SK-N-SH treated with all-trans-retinoic acid at 6 μM for 48 hours (cell line): Measurements from ENCODE around the gene SLC49A3.

Experiments used
- ATAC-seq: fragments of 200-7000 bp; cut with Tn5 transposase; 3 replicates; pipeline ENCODE4 v1.9.1; 2020; ENCODE audit warnings: mild to moderate bottlenecking, moderate library complexity
- BACH2 ChIP-seq: fragments of 250-450 bp; sonication (Bioruptor Pico); IDR thresholded peaks from 2 replicates; pipeline ENCODE4 v1.9.0; 2021; ENCODE audit warnings: mild to moderate bottlenecking, borderline replicate concordance
- CSDC2 ChIP-seq: fragments of 250-450 bp; sonication (Bioruptor Pico); IDR thresholded peaks from 2 replicates; pipeline ENCODE4 v1.5.0; 2020; ENCODE audit warnings: mild to moderate bottlenecking, moderate library complexity
- ESRRG ChIP-seq: fragments of 250-450 bp; sonication (Bioruptor Pico); IDR thresholded peaks from 2 replicates; pipeline ENCODE4 v1.6.1; 2021; ENCODE audit warnings: mild to moderate bottlenecking
- GLIS3 ChIP-seq: fragments of 250-450 bp; sonication (Bioruptor Pico); IDR thresholded peaks from 2 replicates; pipeline ENCODE4 v1.5.0; 2020; ENCODE audit warnings: mild to moderate bottlenecking, moderate library complexity
- ISL1 ChIP-seq: fragments of 250-450 bp; sonication (Bioruptor Pico); IDR thresholded peaks from 2 replicates; pipeline ENCODE4 v2.1.2; 2022; ENCODE audit warnings: mild to moderate bottlenecking, moderate library complexity
- OSR1 ChIP-seq: fragments of 250-450 bp; sonication (Bioruptor Pico); IDR thresholded peaks from 2 replicates; pipeline ENCODE4 v1.8.0; 2022; ENCODE audit warnings: moderate library complexity, mild to moderate bottlenecking, inconsistent platforms
- PPARA ChIP-seq: fragments of 250-450 bp; sonication (Bioruptor Pico); IDR thresholded peaks from 2 replicates; pipeline ENCODE4 v1.5.0; 2020; ENCODE audit warnings: mild to moderate bottlenecking, borderline replicate concordance
- RARB ChIP-seq: fragments of 250-450 bp; sonication (Bioruptor Pico); IDR thresholded peaks from 2 replicates; pipeline ENCODE4 v1.8.0; 2021; ENCODE audit warnings: mild to moderate bottlenecking, moderate library complexity
- SNAI2 ChIP-seq: fragments of 250-450 bp; sonication (Bioruptor Pico); IDR thresholded peaks from 2 replicates; pipeline ENCODE4 v1.5.0; 2020; ENCODE audit warnings: mild to moderate bottlenecking, moderate library complexity
- TCF4 ChIP-seq: fragments of 250-450 bp; sonication (Bioruptor Pico); IDR thresholded peaks from 2 replicates; pipeline ENCODE4 v1.8.0; 2021; ENCODE audit warnings: mild to moderate bottlenecking, moderate library complexity, borderline replicate concordance
- TOX ChIP-seq: fragments of 250-450 bp; sonication (Bioruptor Pico); IDR thresholded peaks from 2 replicates; pipeline ENCODE4 v1.8.0; 2021; ENCODE audit warnings: mild to moderate bottlenecking, moderate library complexity, borderline replicate concordance
- TSHZ2 ChIP-seq: fragments of 250-450 bp; sonication (Bioruptor Pico); IDR thresholded peaks from 2 replicates; pipeline ENCODE4 v1.5.0; 2020; ENCODE audit warnings: mild to moderate bottlenecking, moderate library complexity
- ZC3H10 ChIP-seq: fragments of 250-450 bp; sonication (Bioruptor Pico); IDR thresholded peaks from 2 replicates; pipeline ENCODE4 v1.5.1; 2021; ENCODE audit warnings: mild to moderate bottlenecking, moderate library complexity
- ZFP3 ChIP-seq: fragments of 250-450 bp; sonication (Bioruptor Pico); IDR thresholded peaks from 2 replicates; pipeline ENCODE4 v1.5.0; 2020; ENCODE audit warnings: mild to moderate bottlenecking, moderate library complexity
- ZFP30 ChIP-seq: fragments of 450-650 bp; formaldehyde crosslinking; IDR thresholded peaks from 2 replicates; pipeline ENCODE4 v1.5.0; 2022; ENCODE audit warnings: mild to moderate bottlenecking, moderate library complexity
- ZNF565 ChIP-seq: fragments of 450-650 bp; formaldehyde crosslinking; conservative IDR thresholded peaks from 2 replicates; pipeline ENCODE4 v1.5.0; 2020; ENCODE audit warnings: low read depth, mild to moderate bottlenecking, moderate library complexity
- ZNF70 ChIP-seq: fragments of 450-650 bp; formaldehyde crosslinking; IDR thresholded peaks from 2 replicates; pipeline ENCODE4 v1.5.0; 2020; ENCODE audit warnings: mild to moderate bottlenecking, moderate library complexity
- ZNF8 ChIP-seq: fragments of 450-650 bp; formaldehyde crosslinking; IDR thresholded peaks from 2 replicates; pipeline ENCODE4 v1.5.0; 2020; ENCODE audit warnings: mild to moderate bottlenecking, moderate library complexity
- TF ChIP-seq, protein P1 (sequence below): fragments of 250-450 bp; sonication (Bioruptor Pico); IDR thresholded peaks from 2 replicates; pipeline ENCODE4 v1.8.0; 2021; ENCODE audit warnings: low read depth, mild to moderate bottlenecking, moderate library complexity, borderline replicate concordance
- TF ChIP-seq, protein P2 (sequence below): fragments of 250-450 bp; sonication (Bioruptor Pico); IDR thresholded peaks from 2 replicates; pipeline ENCODE4 v1.5.1; 2020; ENCODE audit warnings: low read depth, mild to moderate bottlenecking, moderate library complexity
- TF ChIP-seq, protein P3 (sequence below): fragments of 250-450 bp; sonication (Bioruptor Pico); IDR thresholded peaks from 2 replicates; pipeline ENCODE4 v1.5.1; 2021; ENCODE audit warnings: mild to moderate bottlenecking, moderate library complexity
- TF ChIP-seq, protein P4 (sequence below): fragments of 250-450 bp; sonication (Bioruptor Pico); IDR thresholded peaks from 2 replicates; pipeline ENCODE4 v1.8.0; 2020; ENCODE audit warnings: mild to moderate bottlenecking, moderate library complexity, borderline replicate concordance

The SLC49A3 gene

DNA sequence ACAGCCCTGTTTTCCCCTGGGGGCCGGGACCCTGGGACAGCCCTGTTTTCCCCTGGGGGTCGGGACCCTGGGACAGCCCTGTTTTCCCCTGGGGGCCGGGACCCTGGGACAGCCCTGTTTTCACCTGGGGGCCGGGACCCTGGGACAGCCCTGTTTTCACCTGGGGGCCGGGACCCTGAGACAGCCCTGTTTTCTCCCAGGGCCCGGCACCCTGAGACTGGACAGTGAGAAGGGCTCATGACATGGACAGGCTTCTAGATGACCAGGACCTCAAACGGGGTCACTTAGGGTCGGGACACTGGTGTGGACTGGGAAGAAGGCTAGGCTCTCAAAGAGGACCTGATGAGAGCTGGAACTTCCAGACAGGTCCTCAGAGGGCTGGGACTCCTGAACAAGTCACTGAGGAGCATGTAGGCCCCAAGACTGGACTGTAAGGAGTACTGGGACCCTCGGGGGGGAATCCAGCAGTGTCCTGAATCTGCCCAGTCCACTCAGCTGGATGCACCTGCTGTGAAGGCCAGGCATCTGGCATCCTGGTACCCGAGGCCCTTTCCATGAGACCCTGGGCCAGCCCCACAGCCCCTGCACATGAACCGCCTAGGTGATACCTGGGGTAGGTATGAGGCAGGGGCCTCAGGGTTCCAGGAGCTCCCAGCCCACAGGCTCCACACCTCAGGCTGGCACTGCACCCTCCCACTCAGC, 19.1 kb upstream of the SLC49A3 start:
- no peak for TF ChIP-seq GLIS3 (CRISPR knock-in tag)
- TF ChIP-seq ZC3H10 (CRISPR knock-in tag) = no peak
- no peak for TF ChIP-seq SNAI2 (CRISPR knock-in tag)
- TF ChIP-seq ISL1 (CRISPR knock-in tag) = no peak
- TF ChIP-seq, protein P1, sequence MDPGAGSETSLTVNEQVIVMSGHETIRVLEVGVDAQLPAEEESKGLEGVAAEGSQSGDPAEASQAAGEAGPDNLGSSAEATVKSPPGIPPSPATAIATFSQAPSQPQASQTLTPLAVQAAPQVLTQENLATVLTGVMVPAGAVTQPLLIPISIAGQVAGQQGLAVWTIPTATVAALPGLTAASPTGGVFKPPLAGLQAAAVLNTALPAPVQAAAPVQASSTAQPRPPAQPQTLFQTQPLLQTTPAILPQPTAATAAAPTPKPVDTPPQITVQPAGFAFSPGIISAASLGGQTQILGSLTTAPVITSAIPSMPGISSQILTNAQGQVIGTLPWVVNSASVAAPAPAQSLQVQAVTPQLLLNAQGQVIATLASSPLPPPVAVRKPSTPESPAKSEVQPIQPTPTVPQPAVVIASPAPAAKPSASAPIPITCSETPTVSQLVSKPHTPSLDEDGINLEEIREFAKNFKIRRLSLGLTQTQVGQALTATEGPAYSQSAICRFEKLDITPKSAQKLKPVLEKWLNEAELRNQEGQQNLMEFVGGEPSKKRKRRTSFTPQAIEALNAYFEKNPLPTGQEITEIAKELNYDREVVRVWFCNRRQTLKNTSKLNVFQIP (CRISPR knock-in tag) = no peak
- TF ChIP-seq, protein P2, sequence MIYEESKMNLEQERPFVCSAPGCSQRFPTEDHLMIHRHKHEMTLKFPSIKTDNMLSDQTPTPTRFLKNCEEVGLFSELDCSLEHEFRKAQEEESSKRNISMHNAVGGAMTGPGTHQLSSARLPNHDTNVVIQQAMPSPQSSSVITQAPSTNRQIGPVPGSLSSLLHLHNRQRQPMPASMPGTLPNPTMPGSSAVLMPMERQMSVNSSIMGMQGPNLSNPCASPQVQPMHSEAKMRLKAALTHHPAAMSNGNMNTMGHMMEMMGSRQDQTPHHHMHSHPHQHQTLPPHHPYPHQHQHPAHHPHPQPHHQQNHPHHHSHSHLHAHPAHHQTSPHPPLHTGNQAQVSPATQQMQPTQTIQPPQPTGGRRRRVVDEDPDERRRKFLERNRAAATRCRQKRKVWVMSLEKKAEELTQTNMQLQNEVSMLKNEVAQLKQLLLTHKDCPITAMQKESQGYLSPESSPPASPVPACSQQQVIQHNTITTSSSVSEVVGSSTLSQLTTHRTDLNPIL (CRISPR knock-in tag) = no peak
- TF ChIP-seq BACH2 (CRISPR knock-in tag) = no peak
- no peak for TF ChIP-seq CSDC2 (CRISPR knock-in tag)
- no peak for TF ChIP-seq TSHZ2 (CRISPR knock-in tag)
- TF ChIP-seq ZNF8 (CRISPR knock-in tag) = no peak
- TF ChIP-seq TCF4 = no peak
- TF ChIP-seq TOX (CRISPR knock-in tag) = no peak
- no peak for TF ChIP-seq ZFP30 (CRISPR knock-in tag)
- TF ChIP-seq, protein P3, sequence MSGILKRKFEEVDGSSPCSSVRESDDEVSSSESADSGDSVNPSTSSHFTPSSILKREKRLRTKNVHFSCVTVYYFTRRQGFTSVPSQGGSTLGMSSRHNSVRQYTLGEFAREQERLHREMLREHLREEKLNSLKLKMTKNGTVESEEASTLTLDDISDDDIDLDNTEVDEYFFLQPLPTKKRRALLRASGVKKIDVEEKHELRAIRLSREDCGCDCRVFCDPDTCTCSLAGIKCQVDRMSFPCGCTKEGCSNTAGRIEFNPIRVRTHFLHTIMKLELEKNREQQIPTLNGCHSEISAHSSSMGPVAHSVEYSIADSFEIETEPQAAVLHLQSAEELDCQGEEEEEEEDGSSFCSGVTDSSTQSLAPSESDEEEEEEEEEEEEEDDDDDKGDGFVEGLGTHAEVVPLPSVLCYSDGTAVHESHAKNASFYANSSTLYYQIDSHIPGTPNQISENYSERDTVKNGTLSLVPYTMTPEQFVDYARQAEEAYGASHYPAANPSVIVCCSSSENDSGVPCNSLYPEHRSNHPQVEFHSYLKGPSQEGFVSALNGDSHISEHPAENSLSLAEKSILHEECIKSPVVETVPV (CRISPR knock-in tag) = no peak
- TF ChIP-seq, protein P4, sequence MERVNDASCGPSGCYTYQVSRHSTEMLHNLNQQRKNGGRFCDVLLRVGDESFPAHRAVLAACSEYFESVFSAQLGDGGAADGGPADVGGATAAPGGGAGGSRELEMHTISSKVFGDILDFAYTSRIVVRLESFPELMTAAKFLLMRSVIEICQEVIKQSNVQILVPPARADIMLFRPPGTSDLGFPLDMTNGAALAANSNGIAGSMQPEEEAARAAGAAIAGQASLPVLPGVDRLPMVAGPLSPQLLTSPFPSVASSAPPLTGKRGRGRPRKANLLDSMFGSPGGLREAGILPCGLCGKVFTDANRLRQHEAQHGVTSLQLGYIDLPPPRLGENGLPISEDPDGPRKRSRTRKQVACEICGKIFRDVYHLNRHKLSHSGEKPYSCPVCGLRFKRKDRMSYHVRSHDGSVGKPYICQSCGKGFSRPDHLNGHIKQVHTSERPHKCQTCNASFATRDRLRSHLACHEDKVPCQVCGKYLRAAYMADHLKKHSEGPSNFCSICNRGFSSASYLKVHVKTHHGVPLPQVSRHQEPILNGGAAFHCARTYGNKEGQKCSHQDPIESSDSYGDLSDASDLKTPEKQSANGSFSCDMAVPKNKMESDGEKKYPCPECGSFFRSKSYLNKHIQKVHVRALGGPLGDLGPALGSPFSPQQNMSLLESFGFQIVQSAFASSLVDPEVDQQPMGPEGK (CRISPR knock-in tag) = no peak
- TF ChIP-seq RARB (CRISPR knock-in tag) = no peak
- no peak for TF ChIP-seq ZNF565 (CRISPR knock-in tag)
- TF ChIP-seq ZNF70 (CRISPR knock-in tag) = no peak
- TF ChIP-seq ESRRG (CRISPR knock-in tag) = no peak
- TF ChIP-seq PPARA (CRISPR knock-in tag) = no peak
- no peak for ATAC-seq

DNA sequence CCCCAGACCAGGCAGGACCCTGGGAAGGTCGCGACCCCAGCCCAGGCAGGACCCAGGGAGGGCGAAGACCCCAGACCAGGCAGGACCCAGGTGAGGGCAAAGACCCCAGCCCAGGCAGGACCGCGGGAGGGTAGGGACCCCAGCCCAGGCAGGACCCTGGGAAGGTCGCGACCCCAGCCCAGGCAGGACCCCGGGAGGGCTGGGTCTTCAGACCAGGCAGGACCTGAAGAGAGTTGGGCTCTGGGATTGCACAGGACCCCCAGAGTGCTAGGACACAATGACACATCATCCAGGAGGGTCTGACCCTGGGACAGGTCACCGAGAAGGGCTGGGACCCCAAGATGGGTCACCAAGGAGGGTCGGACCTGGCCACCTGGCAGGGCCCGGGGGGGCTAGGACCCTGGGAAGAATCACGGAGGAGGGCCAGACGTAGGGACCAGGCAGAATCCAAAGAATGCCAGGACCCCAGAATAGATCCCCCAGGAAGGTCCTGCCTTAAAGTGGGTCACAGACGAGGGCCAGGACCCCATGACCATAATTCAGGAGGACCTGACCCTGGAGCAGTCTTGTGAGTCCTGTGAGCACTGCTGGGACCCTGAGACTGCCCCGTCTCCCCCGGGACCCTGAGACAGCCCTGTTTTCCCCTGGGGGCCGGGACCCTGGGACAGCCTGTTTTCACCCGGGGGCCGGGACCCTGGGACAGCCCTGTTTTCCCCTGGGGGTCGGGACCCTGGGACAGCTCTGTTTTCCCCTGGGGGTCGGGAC, 18.1 kb upstream of the SLC49A3 start:
- no peak for ATAC-seq
- TF ChIP-seq OSR1 (CRISPR knock-in tag) = no peak
- TF ChIP-seq ZNF70 (CRISPR knock-in tag) = no peak
- TF ChIP-seq, protein P2 (CRISPR knock-in tag) = no peak
- TF ChIP-seq, protein P3 (CRISPR knock-in tag) = no peak
- TF ChIP-seq ZFP3 = no peak
- TF ChIP-seq GLIS3 (CRISPR knock-in tag) = no peak
- no peak for TF ChIP-seq ESRRG (CRISPR knock-in tag)
- no peak for TF ChIP-seq ZC3H10 (CRISPR knock-in tag)
- TF ChIP-seq TSHZ2 (CRISPR knock-in tag) = no peak
- TF ChIP-seq ZNF565 (CRISPR knock-in tag) = no peak
- no peak for TF ChIP-seq RARB (CRISPR knock-in tag)
- TF ChIP-seq TOX (CRISPR knock-in tag) = no peak
- no peak for TF ChIP-seq ZFP30 (CRISPR knock-in tag)
- TF ChIP-seq ZNF8 (CRISPR knock-in tag) = no peak
- TF ChIP-seq TCF4 = no peak
- TF ChIP-seq CSDC2 (CRISPR knock-in tag) = no peak
